Stimulated activated CD8-positive, alpha-beta memory T cell treated with anti-CD3 and anti-CD28 coated beads, Interleukin-15, amount 100 ng/mL, for 48 hours (primary cell): ENCODE data around the gene OMA1.

ENCODE experiments used
- DNase-seq, 2 donors: peaks; one replicate each; pipeline ENCODE4 v3.0.0-alpha.2; 2020; ENCODE audit warnings: low read depth in 2 of 2

Gene OMA1

DNA sequence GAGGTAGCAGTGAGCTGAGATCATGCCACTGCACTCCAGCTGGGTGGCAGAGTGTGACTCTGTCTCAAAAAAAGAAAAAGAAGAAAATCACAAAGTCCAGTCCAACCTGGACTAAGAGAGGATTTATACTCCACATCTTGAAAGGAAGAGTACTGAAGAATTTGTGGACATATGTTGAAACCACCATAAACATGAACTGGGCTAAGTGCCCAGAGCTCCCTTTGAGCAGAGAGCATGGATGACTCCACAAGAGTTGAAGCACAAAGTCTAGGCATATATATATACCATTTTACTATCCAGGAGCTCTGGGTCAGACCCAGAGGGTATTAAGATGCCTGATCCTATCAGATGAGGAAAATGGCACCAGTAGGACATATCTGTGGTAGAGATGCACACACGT lies 86.6 kb downstream of the OMA1 start:
- DNase-seq = no peak

DNA sequence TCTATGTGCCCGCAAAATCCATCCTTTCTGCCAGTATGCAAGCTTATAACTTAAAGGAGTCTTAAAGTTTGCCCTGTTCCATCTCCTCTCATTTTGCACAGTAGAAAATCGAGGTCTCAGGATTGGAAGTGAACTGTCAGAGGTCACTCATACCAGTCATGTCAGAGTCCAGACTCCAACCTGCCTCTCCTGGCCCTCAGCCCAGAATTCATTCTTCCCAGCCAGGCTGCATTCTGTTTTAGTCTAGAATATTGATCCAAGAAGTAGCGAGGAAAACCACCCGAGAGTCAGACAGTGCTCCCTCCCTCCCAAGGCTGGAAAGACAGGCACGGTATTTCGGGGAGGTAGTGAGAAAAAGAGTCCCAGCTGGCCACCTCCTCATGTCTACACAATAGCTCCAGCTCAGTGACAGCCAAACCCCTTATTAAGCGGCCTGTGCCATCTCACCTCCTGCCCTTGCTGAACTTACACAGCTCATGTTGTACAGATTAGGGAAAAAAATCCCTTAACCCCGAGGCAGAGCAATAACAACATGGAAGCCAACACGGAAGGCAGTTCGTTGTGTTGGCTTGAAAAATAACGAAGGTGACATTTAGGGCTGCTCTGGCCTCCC lies 89.4 kb downstream of the OMA1 start:
- no peak for DNase-seq

GRCh38 chr1:58456470-58456869 lies 90.1 kb downstream of the OMA1 start:
- no peak for DNase-seq

GRCh38 chr1:58454807-58455206 lies 91.7 kb downstream of the OMA1 start:
- DNase-seq = no peak

GRCh38 chr1:58454385-58454784 lies 92.1 kb downstream of the OMA1 start:
- DNase-seq = no peak

GRCh38 chr1:58451560-58452191 lies 94.8 kb downstream of the OMA1 start:
- no peak for DNase-seq

GRCh38 chr1:58447886-58448285 lies 98.6 kb downstream of the OMA1 start:
- no peak for DNase-seq

DNA sequence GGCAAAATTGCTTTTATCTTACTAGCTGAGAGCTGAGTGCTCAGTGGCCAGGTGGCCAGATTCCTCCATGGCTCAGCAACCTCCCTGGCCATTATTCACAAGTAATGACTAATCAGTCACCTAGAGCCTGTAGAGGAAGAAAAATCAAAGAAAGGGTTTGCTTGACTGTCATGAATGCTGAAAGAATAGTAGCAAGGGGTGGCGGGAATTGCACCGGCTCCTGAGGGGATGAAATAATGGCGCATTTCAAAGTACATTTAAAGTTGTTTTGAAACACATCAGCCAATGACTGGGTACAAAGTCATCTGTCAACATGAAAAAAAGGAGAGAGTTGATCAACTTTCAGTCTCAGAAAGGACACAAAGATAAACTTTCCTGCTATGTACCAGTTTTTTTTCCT lies 99.5 kb downstream of the OMA1 start:
- no peak for DNase-seq

DNA sequence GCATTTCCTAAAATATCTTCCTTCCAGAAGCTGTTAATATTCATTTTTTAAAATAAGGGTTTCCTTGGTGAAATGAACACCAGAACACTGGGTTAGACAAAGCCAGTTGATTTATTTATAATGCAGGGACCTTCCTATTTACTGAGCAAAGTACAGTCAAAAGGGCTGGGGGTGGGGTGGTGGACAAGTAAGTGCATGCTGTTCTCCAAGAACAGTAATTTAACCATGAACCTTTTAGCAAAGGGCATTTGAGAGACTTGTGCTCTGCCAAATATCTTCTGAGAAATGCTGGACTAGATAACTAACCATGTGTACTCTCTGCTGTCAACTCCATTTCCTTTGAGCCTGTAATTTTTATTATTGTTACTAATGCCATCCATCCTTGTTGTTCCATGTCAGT lies 100.2 kb downstream of the OMA1 start:
- no peak for DNase-seq

GRCh38 chr1:58443986-58444868 lies 102.3 kb downstream of the OMA1 start:
- no peak for DNase-seq

DNA sequence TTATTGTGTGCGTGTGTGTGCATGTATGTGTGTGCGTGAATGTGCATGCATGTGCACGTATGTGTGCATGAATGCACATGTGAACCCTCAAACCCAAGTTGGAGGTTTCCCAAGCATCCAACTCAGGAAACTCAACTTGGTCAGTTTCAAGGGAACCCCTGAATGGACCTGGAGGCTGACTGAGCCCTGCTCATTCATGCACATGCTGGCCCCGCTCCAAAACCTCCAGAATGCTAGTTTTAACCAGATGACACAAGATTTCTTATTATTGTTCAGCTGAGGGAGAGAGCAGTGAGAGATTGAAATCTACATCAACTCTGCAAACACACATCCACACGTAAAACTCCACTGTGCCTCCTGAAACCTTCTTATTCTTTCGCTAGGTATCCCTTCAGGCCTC lies 104.4 kb downstream of the OMA1 start:
- no peak for DNase-seq

DNA sequence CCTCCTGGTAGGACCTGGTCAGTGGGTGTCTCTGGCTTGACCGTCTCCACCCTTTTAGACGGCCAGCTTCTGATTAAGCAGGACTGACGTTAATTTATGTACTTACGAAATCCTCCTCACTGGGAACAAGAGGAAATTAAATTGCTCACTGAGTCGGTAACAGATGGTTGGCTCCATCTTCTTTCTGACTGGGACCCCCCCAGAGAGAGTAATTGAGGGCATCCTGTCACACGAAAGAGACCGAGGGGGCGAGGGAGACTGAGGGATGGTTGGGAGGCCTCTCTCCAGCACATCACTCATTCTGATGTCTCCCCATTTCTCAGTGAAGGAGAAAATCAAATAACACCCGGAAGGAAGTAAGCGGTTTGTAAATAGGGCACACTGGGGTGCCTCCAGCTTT lies 104.8 kb downstream of the OMA1 start:
- DNase-seq = no peak

DNA sequence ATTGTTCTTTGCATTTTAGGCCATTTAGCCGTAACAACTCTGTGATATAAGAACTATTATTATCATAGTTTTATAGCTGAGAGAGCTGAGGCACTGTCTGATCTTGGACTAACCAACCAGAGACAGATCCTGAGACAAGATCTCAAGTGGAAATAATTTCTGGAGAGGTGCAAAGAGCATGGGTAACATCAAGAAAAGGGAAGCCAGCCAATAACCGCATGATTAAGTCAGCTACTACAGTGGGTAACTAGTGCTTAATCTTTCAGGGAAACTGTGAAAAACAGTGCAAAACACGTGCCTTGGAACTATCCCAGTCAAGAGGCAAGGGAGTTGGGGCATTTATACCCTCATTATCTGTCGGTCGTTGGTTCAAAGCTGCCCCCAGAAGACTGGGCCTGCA lies 105.8 kb downstream of the OMA1 start:
- no peak for DNase-seq

- no peak for DNase-seq
Observed at GRCh38 chr1:58439946-58440345, 106.6 kb downstream of the OMA1 start.

DNA sequence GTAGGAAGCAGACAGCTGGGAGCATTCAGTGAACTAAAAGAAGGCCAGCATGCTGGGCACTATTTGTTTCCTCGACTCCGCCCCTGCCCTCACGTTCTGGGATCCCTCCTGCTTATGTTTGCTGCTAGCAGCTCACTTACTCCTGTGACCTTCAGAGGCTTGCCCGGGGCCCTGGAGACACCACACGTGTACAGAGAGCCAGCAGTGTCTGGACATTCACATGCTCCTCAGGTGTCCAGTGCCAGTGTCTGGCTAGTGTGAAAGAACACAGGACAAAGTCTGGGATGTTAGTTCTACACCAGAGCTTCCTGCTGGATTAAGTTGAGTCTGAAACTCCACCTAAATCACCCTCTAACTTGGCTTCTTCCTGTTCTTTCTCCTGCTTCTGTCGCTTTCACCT lies 108.1 kb downstream of the OMA1 start:
- DNase-seq = no peak

- no peak for DNase-seq
Observed at GRCh38 chr1:58437623-58438022, 108.9 kb downstream of the OMA1 start.

GRCh38 chr1:58436615-58437297 lies 109.8 kb downstream of the OMA1 start:
- DNase-seq = no peak

DNA sequence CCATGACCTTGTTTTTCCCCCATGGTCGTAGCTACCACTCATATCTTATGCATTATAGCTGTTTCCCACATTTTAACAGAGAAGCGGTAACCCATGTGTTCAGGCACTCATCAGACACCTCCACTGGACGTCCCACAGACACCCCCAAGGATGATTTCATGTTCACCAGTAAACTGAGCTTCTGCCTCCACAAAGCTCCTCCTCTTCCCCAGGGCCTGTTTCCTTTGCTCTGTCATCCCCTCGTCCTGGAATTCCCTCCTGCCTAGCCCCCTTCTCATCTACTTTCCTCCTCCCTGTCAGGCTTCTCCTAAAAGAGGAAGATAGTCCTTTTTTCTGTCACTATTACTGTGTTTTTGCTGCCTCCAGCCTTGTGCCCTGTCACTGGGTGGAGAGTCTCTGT lies 111.2 kb downstream of the OMA1 start:
- no peak for DNase-seq

GRCh38 chr1:58434607-58435006 lies 111.9 kb downstream of the OMA1 start:
- no peak for DNase-seq

GRCh38 chr1:58434181-58434580 lies 112.3 kb downstream of the OMA1 start:
- DNase-seq = no peak

GRCh38 chr1:58432851-58433668 lies 113.5 kb downstream of the OMA1 start:
- DNase-seq = no peak
